ENCODE data around the gene ERGIC1.
"Not testable (repeated sequence)": the region's sequence is repeated elsewhere in the genome, so short reads cannot be mapped to it uniquely, and the experiment has no call there.

Gene ERGIC1

GRCh38 chr5:172833686-172834414, at the start of gene ERGIC1:
TSS of gene ERGIC1 (plus strand) at chr5:172834251. CDS start at chr5:172834414, 163 bp downstream.
- peak; percentile 84 for DNase-seq (ENCODE audit: low spot score)

DNA sequence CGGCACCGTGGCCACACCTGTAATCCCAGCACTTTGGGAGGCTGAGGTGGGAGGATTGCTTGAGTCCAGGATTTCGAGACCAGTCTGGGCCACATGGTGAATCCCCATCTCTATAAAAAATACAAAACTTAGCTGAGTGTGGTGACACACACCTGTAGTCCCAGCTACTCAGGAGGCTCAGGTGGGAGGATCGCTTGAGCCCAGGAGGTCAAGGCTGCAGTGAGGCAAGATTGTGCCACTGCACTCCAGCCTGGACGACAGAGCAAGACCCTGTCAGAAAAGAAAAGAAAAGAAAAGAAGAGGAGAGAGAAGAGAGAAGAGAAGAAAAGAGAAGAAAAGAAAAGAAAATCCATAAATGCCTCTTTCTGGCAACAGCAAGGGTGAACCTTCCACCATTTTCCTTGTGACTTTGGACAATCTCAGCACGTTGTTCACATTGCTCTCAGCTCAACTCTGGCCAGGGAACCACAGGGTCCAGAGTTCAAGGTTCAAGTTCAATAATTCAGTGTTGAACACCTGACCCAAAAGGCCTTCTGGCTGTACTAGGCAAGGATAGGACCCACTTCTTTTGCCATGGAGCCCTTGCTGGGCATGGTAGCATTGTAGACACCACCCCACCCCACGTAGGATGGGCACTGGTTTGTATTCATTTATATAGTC, 48.5 kb upstream of the ERGIC1 start:
- no peak for DNase-seq (ENCODE audit: low spot score)

DNA sequence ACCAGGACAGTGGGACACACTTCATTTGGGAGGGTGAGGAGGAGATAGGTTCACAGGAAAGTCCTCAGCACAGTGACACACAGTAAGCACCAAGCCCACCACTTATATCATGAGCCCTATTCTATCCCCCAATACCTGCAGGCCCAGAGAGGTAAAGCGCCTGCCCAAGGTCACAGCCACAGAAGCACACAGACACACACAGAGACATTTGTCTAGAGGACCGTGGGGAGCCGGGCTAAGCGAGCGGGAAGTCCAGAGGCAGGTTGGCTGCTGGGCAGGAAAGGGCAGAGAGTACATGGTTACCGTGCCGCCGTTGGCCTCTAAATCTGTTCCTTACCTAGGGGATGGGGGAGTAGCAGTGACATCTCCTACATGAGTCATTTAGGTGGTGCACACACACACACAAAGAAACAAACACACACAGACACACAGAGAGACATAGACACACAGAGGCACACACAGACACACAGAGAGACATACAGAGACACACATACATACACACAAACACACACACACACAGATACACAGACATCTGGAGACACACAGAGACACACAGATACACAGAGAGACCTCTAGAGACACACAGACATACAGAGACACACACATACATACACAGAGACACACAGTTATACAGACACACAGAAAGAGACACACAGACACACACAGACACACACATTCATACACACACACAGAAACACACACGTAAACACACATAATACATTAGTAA, 47.2 kb upstream of the ERGIC1 start:
- DNase-seq (ENCODE audit: low spot score), result peak; percentile 36

DNA sequence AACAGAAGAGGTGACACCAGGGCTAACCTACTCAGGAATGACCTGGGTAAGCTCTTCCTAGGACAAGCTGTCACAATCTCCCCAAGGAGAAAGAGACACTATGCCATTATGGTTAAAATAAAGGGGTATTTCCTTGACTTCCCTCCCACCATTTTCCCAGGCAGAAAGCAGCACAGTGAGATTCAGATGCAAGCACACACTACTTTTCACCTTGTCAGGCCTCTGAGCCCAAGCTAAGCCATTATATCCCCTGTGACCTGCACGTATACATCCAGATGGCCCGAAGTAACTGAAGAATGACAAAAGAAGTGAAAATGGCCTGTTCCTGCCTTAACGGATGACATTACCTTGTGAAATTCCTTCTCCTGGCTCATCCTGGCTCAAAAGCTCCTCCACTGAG, 46.5 kb upstream of the ERGIC1 start:
- not testable (repeated sequence) for DNase-seq (ENCODE audit: low spot score)

DNA sequence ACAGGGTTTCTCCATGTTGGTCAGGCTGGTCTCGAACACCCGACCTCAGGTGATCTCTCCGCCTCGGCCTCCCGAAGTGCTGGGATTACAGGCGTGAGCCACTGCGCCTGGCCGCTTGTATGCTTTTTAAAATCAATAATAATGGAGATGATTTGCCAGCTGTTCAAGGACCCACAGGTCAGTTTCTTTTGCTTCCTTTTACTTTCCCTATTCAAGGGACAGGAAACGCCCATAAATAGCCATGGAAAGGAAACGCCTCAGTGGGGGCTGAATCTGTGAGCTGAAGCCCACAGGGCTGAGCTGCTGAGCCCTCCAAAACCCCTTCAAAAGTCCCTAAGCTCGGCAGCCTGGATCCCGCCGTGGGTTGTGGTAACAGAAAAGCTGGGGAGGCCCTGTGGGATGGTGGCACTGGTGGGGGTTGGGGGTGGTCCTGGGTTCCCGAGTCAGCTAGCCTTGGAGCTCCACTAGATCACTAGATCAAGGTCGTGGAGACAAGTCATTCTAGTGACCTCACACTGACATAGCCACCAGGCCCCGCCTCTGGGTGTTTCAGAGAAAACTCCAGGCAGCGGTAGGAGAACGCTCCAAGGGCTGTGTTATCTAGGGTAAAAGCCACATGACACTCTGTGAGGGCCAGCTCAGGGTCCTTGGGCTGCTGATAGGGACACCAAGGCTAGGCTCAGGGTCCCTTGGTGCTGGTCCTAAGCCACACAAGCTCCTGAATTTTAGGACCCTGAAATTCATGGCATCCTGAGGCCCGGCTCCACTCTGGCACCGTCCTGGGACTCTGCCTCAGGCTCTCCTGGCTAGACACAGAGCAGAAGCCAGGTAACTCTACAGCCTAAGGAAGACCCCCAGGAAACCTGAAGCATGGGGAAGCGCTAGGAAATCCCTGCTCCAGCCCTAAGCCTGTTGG, 45.0 kb upstream of the ERGIC1 start:
- no peak for DNase-seq (ENCODE audit: low spot score)

GRCh38 chr5:172789687-172790495, 44.2 kb upstream of the ERGIC1 start:
- DNase-seq (ENCODE audit: low spot score), result no peak

DNA sequence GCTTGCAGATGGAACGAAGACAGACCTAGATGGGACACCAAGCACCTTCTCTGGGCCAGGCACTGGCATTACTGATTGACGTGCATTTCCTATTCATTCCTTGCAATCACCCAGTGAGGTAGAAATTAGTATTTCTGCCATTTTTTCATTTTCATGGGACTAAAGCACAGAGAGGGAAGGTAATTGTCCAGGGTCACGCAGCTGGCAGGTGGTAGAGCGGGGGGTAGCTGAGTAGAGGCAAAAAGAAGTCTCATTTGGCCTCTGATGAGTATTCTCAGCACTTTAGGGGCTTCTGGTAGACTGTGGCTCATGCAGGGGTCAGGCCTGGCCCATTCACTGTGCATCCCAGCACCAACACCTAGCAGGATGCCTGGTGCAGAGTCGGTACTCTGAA, 43.6 kb upstream of the ERGIC1 start:
- DNase-seq (ENCODE audit: low spot score), result no peak

GRCh38 chr5:172791286-172791685, 42.8 kb upstream of the ERGIC1 start:
- no peak for DNase-seq (ENCODE audit: low spot score)

- DNase-seq (ENCODE audit: low spot score), result no peak
Observed at GRCh38 chr5:172791726-172792445, 42.2 kb upstream of the ERGIC1 start.

- DNase-seq (ENCODE audit: low spot score), result no peak
Observed at GRCh38 chr5:172792701-172793570, 41.1 kb upstream of the ERGIC1 start.

DNA sequence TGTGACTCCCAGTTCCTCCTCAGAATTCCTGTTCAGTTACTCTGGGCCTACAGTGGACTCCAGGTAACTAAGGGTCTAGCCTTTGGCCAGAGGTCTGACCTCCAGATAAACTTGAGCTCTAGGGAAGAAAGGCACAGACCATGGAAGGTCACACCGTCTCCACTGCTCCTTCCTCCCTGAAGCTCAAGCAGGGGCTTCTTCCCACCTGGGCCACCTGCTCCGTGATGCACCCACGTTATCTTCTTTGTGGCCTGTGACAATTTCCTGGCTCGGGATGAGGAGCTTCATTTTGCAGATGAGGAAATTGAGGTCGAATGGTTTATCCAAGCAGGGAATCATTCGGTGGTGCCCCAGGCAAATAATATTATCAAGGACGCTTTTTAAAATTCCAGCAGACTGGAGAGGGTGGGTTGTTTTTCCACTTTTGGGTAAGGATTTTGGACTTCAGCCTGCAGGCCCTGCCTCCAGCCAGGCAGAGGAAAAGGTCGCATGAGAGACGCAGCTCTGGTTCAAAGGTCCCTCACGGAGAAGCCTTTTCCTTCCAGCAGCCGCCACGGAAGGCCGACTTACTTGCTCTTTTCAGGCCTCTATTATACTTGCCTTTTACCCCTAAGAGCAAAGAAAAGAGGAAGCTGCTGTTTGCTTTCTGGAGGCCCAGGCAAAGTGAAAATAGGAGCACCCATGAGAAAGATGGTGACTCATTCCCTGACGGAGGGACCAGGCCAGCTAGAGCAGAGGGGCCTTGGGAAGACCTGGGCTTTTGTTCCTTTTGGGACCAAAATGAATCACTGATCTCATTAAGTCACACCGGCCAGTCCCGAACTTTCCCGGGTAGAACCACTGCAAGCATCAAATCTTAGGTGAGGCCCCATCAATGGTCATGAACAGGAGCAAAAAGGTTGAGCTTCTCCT, 40.2 kb upstream of the ERGIC1 start:
- no peak for DNase-seq (ENCODE audit: low spot score)

- no peak for DNase-seq (ENCODE audit: low spot score)
Observed at GRCh38 chr5:172795318-172795977, 38.6 kb upstream of the ERGIC1 start.

- DNase-seq (ENCODE audit: low spot score), result no peak
Observed at GRCh38 chr5:172796306-172796705, 37.7 kb upstream of the ERGIC1 start.

DNA sequence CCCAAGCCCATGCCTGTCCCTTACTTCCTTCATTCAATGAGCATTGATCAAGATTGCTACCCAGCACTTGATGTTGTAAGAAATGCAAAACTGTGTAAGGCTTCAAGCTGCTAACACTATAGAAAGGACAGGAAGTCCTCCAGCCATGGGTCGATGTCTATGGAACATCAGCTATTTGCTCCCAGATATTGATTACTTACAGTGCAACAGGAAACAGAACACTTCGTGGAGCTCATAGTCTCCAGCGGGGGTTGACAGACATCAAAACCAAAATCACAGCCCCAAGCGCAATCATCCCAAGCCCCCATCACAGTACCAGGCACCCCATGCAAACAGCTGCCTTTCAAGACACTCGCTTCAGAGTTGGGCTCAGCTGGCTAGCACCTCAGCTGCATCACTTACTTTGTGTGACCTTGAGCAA, 36.3 kb upstream of the ERGIC1 start:
- no peak for DNase-seq (ENCODE audit: low spot score)

DNA sequence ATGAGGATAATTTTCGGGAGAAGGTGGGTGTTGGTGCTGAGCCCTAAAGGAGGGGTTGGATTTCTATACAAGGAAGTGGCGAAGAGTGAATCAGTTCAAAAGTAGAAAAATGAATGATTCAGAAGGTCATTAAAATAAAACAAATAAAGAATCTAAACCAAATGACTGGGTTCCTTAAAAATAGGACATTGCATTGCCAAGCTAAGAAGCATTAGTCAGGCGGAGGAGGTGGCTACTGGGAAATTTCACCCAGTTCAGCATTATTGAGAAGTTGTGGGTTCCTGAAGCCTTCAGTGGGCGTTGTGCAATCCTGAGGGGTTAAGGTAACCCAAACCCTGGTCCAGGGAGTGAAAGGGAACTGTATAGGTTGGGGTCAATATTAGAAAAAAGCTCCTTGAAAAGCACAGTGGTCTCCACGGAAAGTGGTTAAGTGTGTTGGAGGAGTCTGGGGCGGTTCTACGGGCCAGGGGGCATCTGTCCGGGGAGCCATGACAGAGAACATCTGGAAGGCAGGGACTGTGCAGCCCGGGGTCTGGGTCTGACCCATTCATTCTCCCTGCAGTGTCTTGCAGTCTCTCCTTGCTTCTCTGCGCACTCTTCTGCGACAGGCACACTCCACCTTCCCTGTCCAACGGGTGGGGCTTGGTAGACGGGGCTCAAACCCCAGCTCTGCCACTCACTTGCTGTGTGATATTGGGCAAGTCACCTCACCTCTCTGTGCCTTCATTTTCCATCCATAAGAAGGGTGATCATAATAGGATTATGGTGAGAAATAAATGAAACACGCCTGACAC, 35.4 kb upstream of the ERGIC1 start:
- no peak for DNase-seq (ENCODE audit: low spot score)

DNA sequence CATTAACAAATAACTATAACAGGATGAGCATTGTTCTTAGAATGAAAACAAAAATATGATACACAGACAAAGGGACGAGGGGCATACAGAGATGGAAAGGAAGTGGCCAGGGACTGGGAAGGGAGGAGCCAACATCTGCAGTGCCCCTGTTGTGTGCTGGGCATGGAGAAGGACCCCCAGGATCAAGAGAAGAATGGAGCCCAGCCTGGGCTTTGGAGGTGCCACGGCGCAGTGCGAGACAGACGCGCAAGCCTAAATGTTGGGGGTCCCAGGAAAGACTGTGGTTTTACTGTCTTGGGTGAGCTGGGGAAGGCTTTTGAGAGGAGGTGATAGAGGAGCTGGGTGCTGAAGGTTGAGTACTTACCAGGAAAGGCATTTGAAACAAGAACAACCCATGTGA, 34.6 kb upstream of the ERGIC1 start:
- no peak for DNase-seq (ENCODE audit: low spot score)

DNA sequence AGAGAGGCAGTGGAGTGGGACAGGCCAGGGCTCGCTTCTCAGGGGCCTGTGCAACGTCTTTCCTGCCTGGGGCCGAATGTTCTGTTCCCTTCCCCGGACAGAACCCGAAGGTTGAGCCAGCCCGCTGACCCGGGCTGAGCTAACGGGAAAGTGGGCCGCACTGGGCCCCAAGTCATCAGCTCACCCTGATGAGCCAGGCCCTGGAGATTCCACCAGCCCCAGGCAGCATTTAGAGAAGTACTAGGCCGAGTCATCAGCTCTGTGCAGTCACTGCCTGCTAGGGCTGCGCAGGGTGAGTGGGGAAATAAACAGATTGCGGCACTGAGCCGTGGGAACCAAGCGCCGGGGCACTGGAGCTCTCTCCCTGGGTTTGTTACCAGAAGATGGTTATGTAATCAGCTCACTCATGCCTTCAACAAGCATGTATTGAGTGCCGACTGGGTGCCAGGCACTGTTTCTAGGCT, 33.9 kb upstream of the ERGIC1 start:
- no peak for DNase-seq (ENCODE audit: low spot score)

Data from cerebellar cortex (tissue), 1 donor.